Rectal smooth muscle tissue (tissue), 1 donor: ENCODE measurements around the gene SCFD2.
A peak's percentile ranks its signal among the peaks of the same experiment; 100 is the strongest.

Source experiments
- H3K27ac ChIP-seq: one replicate; pipeline ENCODE4 v1.7.0; 2013; ENCODE audit warnings: low read depth, low read length, inconsistent platforms
- H3K27me3 ChIP-seq: one replicate; pipeline ENCODE4 v1.7.0; 2013; ENCODE audit warnings: low read length; ENCODE audit not compliant: control insufficient read depth, insufficient read depth
- H3K36me3 ChIP-seq: one replicate; pipeline ENCODE4 v1.7.0; 2013; ENCODE audit warnings: low read length; ENCODE audit not compliant: control insufficient read depth, insufficient read depth
- H3K4me1 ChIP-seq: one replicate; pipeline ENCODE4 v1.7.0; 2013; ENCODE audit warnings: low read length; ENCODE audit not compliant: control insufficient read depth, insufficient read depth
- H3K4me3 ChIP-seq: one replicate; pipeline ENCODE4 v1.7.0; 2013; ENCODE audit warnings: low read length
- H3K9ac ChIP-seq: one replicate; pipeline ENCODE4 v1.7.0; 2013; ENCODE audit warnings: low read length

Gene SCFD2

DNA sequence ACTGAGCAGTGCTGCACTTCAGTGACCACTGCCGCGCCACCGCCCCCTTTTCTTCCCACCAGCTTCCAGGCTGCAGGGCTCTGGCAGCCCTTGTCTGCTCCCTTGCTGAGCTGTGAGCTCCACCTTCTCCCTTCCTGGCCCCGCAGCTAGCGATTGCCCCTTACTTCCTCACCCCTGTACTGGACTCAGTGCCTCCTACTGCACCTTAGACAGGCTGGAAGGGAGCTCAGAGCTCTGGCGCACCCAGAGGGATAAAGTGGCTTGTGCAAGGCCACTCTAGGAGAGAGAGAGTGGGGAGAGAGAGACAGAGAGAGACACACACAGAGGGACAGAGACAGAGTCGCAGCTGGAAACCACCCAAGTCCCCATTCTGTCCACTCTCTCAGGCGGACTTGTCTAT is 497.7 kb downstream of the SCFD2 start:
- no peak overlapping the region for H3K4me3 ChIP-seq
- H3K36me3 ChIP-seq, result no peaks in the 10 kb centered on the region
- no peaks in the 10 kb centered on the region for H3K27me3 ChIP-seq
- no peak overlapping the region for H3K27ac ChIP-seq
- H3K4me1 ChIP-seq, result peaks cover 5% of the 10 kb centered on the region
- H3K9ac ChIP-seq, result no peak overlapping the region

DNA sequence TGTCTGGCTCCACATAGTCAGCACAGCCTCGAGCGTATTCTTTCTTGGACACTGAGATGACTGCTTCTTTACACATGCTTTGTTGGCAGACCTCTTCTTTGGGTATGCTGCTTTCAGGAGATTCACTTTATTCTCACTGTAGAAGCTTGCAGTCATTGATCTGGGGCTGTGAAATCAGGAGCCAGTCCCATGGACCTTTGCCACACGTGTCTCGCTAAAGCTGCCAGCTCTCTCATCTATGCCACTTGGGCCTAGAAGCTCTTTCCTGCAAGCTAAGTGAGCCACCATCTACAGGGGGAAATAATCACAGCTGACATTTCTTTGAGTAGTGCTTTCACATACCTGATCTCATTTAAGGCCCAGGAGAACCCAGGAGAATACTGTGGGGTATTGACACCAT is 498.7 kb downstream of the SCFD2 start:
- H3K27ac ChIP-seq, result no peak overlapping the region
- H3K4me1 ChIP-seq, result peaks cover 8% of the 10 kb centered on the region
- no peak overlapping the region for H3K9ac ChIP-seq
- H3K4me3 ChIP-seq, result no peak overlapping the region
- no peaks in the 10 kb centered on the region for H3K36me3 ChIP-seq
- H3K27me3 ChIP-seq, result peaks cover 4% of the 10 kb centered on the region

DNA sequence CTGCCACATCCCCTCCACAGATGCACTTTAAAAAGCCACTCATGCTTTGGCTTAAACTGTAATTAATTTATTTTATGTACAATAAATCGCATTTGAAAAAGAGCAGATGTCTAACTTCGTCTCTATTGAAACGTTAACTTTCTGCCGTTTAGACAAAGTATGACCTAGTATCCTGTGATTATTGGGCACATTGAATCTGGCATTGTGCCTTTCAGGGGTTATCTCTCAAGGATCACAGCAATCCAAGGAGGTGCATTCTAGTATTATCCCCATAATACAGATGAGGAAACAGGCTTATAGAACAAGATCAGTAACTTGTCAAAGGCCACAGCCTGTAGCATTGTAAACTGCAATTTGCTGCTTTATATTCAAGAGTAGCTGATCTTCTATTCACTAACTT is 499.1 kb downstream of the SCFD2 start:
- peaks cover 4% of the 10 kb centered on the region for H3K27me3 ChIP-seq
- H3K36me3 ChIP-seq, result no peaks in the 10 kb centered on the region
- peaks cover 8% of the 10 kb centered on the region for H3K4me1 ChIP-seq
- no peak overlapping the region for H3K27ac ChIP-seq
- H3K4me3 ChIP-seq, result no peak overlapping the region
- no peak overlapping the region for H3K9ac ChIP-seq

- Histone ChIP-seq H3K27me3 (peaks cover 4% of the 10 kb centered on the region), H3K4me1 (peaks cover 11% of the 10 kb centered on the region), H3K9ac (no peak overlapping the region), H3K27ac (no peak overlapping the region), H3K36me3 (no peaks in the 10 kb centered on the region), H3K4me3 (no peak overlapping the region)
These were observed 500.6 kb downstream of the SCFD2 start for GRCh38 chr4:52865300-52865699.

- Histone ChIP-seq H3K27ac (no peak overlapping the region), H3K36me3 (no peaks in the 10 kb centered on the region), H3K4me3 (no peak overlapping the region), H3K27me3 (peaks cover 4% of the 10 kb centered on the region), H3K4me1 (peaks cover 11% of the 10 kb centered on the region), H3K9ac (no peak overlapping the region)
These were observed 501.1 kb downstream of the SCFD2 start for GRCh38 chr4:52864793-52865192.

DNA sequence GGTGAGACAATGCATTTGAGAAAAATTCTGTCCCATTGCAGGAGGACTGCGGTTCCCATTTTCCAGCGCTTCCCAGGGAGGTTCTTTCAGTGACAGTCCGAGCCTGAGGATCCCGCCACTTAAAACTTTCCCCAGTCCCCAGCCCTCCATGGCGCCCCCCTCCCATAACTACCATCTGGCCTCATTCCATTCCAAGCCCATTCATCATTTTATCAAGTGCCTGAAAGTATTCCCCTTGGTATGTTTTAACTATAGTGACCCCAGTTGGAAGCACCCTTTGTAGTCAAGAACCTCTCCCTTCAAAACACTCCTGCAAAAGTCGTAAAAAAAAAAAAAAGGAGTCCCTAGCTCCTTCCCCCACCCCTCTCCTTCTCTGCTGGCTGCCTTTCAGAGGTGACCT is 502.5 kb downstream of the SCFD2 start:
- H3K27me3 ChIP-seq, result peaks cover 4% of the 10 kb centered on the region
- H3K4me3 ChIP-seq, result no peak overlapping the region
- no peak overlapping the region for H3K9ac ChIP-seq
- no peak overlapping the region for H3K27ac ChIP-seq
- H3K36me3 ChIP-seq, result no peaks in the 10 kb centered on the region
- H3K4me1 ChIP-seq, result peaks cover 6% of the 10 kb centered on the region

- Histone ChIP-seq H3K27ac (peak overlapping the region; percentile 12), H3K4me3 (peak overlapping the region; percentile 79), H3K9ac (no peak overlapping the region), H3K36me3 (no peaks in the 10 kb centered on the region), H3K4me1 (peaks cover 6% of the 10 kb centered on the region), H3K27me3 (peaks cover 4% of the 10 kb centered on the region)
These were observed 503.2 kb downstream of the SCFD2 start for GRCh38 chr4:52862639-52863161.

GRCh38 chr4:52861879-52862616 is 503.8 kb downstream of the SCFD2 start, which contains the start of gene RASL11B:
Gene RASL11B (plus strand): TSS chr4:52862317. CDS start chr4:52862508, 191 bp downstream.
- H3K4me3 ChIP-seq, result peak within 1 kb of the TSS; percentile 83
- peak within 1 kb of the TSS; percentile 56 for H3K27ac ChIP-seq
- H3K9ac ChIP-seq, result no peak within 1 kb of the TSS
- peaks cover 4% of the 10 kb centered on the region for H3K27me3 ChIP-seq
- H3K4me1 ChIP-seq, result peaks cover 6% of the 10 kb centered on the region
- H3K36me3 ChIP-seq, result no peaks in the 10 kb centered on the region

GRCh38 chr4:52861171-52861823 is 504.6 kb downstream of the SCFD2 start:
- peak overlapping the region; percentile 83 for H3K4me3 ChIP-seq
- peaks cover 4% of the 10 kb centered on the region for H3K27me3 ChIP-seq
- peaks cover 6% of the 10 kb centered on the region for H3K4me1 ChIP-seq
- peak overlapping the region; percentile 56 for H3K27ac ChIP-seq
- H3K9ac ChIP-seq, result no peak overlapping the region
- no peaks in the 10 kb centered on the region for H3K36me3 ChIP-seq

DNA sequence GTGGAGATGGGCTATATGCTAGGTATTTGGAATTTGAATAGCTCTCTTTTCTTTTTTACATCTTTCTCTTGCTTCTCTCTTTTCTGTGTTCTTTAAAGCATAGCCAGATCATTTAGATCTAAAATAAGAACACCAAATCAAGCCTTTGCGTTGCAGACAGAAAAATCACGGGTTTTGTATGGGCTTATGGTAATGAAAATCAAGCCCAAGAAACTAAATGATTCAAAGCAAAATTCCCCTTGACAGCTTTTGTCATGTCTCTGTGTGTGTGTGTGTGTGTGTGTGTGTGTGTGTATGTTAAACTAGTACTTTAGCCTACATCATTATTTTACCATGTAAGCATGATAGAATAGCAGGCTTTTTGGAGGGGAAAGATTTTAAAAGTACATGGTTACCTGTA is 505.5 kb downstream of the SCFD2 start:
- H3K4me3 ChIP-seq, result no peak overlapping the region
- peaks cover 4% of the 10 kb centered on the region for H3K27me3 ChIP-seq
- H3K36me3 ChIP-seq, result no peaks in the 10 kb centered on the region
- no peak overlapping the region for H3K9ac ChIP-seq
- H3K4me1 ChIP-seq, result peaks cover 6% of the 10 kb centered on the region
- H3K27ac ChIP-seq, result no peak overlapping the region

DNA sequence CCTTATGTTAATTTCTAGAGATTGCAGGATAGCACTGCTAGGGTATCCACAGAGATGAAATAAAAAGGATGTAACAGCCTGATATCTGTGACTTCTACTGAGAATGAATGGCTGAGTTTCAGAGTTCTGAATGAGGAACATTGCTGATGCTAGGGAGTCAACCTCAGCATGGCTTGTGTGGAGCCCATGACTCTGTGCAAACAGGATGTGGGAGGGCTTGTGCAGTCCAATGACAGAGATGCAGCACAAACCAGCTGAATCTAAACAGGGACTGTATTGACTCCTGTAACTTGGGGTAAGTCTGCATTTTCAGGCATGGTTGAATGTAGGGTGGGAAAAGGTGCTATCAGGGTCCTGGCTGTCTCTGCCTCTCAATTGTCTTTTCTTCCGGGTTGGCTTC is 509.1 kb downstream of the SCFD2 start:
- Histone ChIP-seq H3K9ac (no peak overlapping the region), H3K4me3 (no peak overlapping the region), H3K27ac (no peak overlapping the region), H3K27me3 (no peaks in the 10 kb centered on the region), H3K4me1 (peaks cover 3% of the 10 kb centered on the region), H3K36me3 (no peaks in the 10 kb centered on the region)

DNA sequence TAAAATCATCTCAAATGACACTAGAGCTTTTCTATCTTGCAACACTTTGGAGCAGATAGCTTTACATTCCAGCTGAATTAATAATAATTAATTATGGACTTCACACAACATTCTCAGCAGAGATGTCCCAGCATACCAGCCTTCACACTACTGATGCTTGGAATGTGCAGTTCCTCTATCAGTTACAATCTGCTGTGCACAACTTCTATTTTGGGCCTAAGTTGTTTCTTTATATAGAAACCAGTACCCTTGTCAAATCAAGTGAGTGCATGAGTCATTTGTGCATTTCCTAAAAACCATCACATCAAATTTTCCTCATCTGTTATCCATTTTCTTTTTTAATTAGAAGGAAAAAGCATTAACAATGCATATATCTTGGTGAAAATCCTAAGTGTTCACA is 512.5 kb downstream of the SCFD2 start:
- Histone ChIP-seq H3K27me3 (no peaks in the 10 kb centered on the region), H3K36me3 (no peaks in the 10 kb centered on the region), H3K4me3 (no peak overlapping the region), H3K27ac (no peak overlapping the region), H3K9ac (no peak overlapping the region), H3K4me1 (no peaks in the 10 kb centered on the region)
